ENCODE measurements around the gene GPR156. TPM values are rescaled to one million over a fixed set of nuclear protein-coding genes. Genes with fewer than 3 reads are reported as not detected.
"Not testable (repeated sequence)": the region's sequence is repeated elsewhere in the genome, so short reads cannot be mapped to it uniquely, and the experiment has no call there.

Gene GPR156
- total RNA-seq, 1 experiment from 2014 or later = not detected

GRCh38 chr3:120162400-120162799 is 122.6 kb downstream of the GPR156 start:
- Histone ChIP-seq H3K27ac (ENCODE audit: low read length) (no peak overlapping the region), H3K4me2 (ENCODE audit: low read depth, low read length, poor library complexity, severe bottlenecking) (peak overlapping the region; percentile 14), H3K4me1 (ENCODE audit: low read length) (peaks cover 14% of the 10 kb centered on the region), H3K79me2 (ENCODE audit: low read length) (no peaks in the 10 kb centered on the region), H3K9me3 (ENCODE audit: low read length) (no peaks in the 10 kb centered on the region), H3K4me3 (ENCODE audit: low read length) (no peak overlapping the region), H4K20me1 (ENCODE audit: insufficient read depth, low read depth, low read length) (no peaks in the 10 kb centered on the region), H3K9ac (ENCODE audit: low read length) (no peak overlapping the region), H2AFZ (ENCODE audit: low read length) (no peak overlapping the region), H3K36me3 (ENCODE audit: insufficient read depth, low read length) (no peaks in the 10 kb centered on the region), H3K27me3 (ENCODE audit: low read length) (no peaks in the 10 kb centered on the region), H3K9me2 (replicated peaks; ENCODE audit: insufficient read depth, low read length) (no peaks in the 10 kb centered on the region)
- no peak for DNase-seq

GRCh38 chr3:120161902-120162301 is 123.1 kb downstream of the GPR156 start:
- no peaks in the 10 kb centered on the region for H3K27me3 ChIP-seq (ENCODE audit: low read length)
- H3K79me2 ChIP-seq (ENCODE audit: low read length) = no peaks in the 10 kb centered on the region
- H2AFZ ChIP-seq (ENCODE audit: low read length) = no peak overlapping the region; the same call in 1 of the 2 replicates
- no peaks in the 10 kb centered on the region for H3K9me2 ChIP-seq (replicated peaks; ENCODE audit: insufficient read depth, low read length)
- peaks cover 14% of the 10 kb centered on the region for H3K4me1 ChIP-seq (ENCODE audit: low read length)
- no peaks in the 10 kb centered on the region for H3K36me3 ChIP-seq (ENCODE audit: insufficient read depth, low read length)
- H3K9ac ChIP-seq (ENCODE audit: low read length) = no peak overlapping the region
- no peaks in the 10 kb centered on the region for H3K9me3 ChIP-seq (ENCODE audit: low read length)
- no peaks in the 10 kb centered on the region for H4K20me1 ChIP-seq (ENCODE audit: insufficient read depth, low read depth, low read length)
- peak overlapping the region; percentile 14 for H3K4me2 ChIP-seq (ENCODE audit: low read depth, low read length, poor library complexity, severe bottlenecking)
- peak overlapping the region; percentile 17; the same call in 1 of the 2 replicates for H3K27ac ChIP-seq (ENCODE audit: low read length)
- DNase-seq = peak; percentile 70
- H3K4me3 ChIP-seq (ENCODE audit: low read length) = no peak overlapping the region

GRCh38 chr3:120160050-120160449 is 125.0 kb downstream of the GPR156 start:
- no peak overlapping the region for H3K9ac ChIP-seq (ENCODE audit: low read length)
- no peaks in the 10 kb centered on the region for H4K20me1 ChIP-seq (ENCODE audit: insufficient read depth, low read depth, low read length)
- no peak overlapping the region for H3K27ac ChIP-seq (ENCODE audit: low read length)
- no peaks in the 10 kb centered on the region for H3K27me3 ChIP-seq (ENCODE audit: low read length)
- H3K9me2 ChIP-seq (replicated peaks; ENCODE audit: insufficient read depth, low read length) = no peaks in the 10 kb centered on the region
- no peaks in the 10 kb centered on the region for H3K79me2 ChIP-seq (ENCODE audit: low read length)
- DNase-seq = no peak
- H3K9me3 ChIP-seq (ENCODE audit: low read length) = peaks cover 2% of the 10 kb centered on the region
- no peaks in the 10 kb centered on the region for H3K36me3 ChIP-seq (ENCODE audit: insufficient read depth, low read length)
- no peak overlapping the region for H2AFZ ChIP-seq (ENCODE audit: low read length)
- peaks cover 14% of the 10 kb centered on the region for H3K4me1 ChIP-seq (ENCODE audit: low read length)
- no peak overlapping the region for H3K4me2 ChIP-seq (ENCODE audit: low read depth, low read length, poor library complexity, severe bottlenecking)
- H3K4me3 ChIP-seq (ENCODE audit: low read length) = no peak overlapping the region

GRCh38 chr3:120157681-120158080 is 127.3 kb downstream of the GPR156 start:
- Histone ChIP-seq H3K4me1 (ENCODE audit: low read length) (peaks cover 14% of the 10 kb centered on the region), H3K79me2 (ENCODE audit: low read length) (no peaks in the 10 kb centered on the region), H3K9me3 (ENCODE audit: low read length) (peaks cover 6% of the 10 kb centered on the region), H3K4me2 (ENCODE audit: low read depth, low read length, poor library complexity, severe bottlenecking) (no peak overlapping the region), H3K36me3 (ENCODE audit: insufficient read depth, low read length) (no peaks in the 10 kb centered on the region), H3K27ac (ENCODE audit: low read length) (no peak overlapping the region), H3K9ac (ENCODE audit: low read length) (no peak overlapping the region), H3K27me3 (ENCODE audit: low read length) (no peaks in the 10 kb centered on the region), H4K20me1 (ENCODE audit: insufficient read depth, low read depth, low read length) (no peaks in the 10 kb centered on the region), H3K4me3 (ENCODE audit: low read length) (no peak overlapping the region), H3K9me2 (replicated peaks; ENCODE audit: insufficient read depth, low read length) (no peaks in the 10 kb centered on the region), H2AFZ (ENCODE audit: low read length) (no peak overlapping the region)
- no peak for DNase-seq

GRCh38 chr3:120157113-120157512 is 127.9 kb downstream of the GPR156 start:
- Histone ChIP-seq H3K27me3 (ENCODE audit: low read length) (no peaks in the 10 kb centered on the region), H3K9ac (ENCODE audit: low read length) (no peak overlapping the region), H3K79me2 (ENCODE audit: low read length) (no peaks in the 10 kb centered on the region), H2AFZ (ENCODE audit: low read length) (no peak overlapping the region), H3K4me3 (ENCODE audit: low read length) (no peak overlapping the region), H3K36me3 (ENCODE audit: insufficient read depth, low read length) (no peaks in the 10 kb centered on the region), H3K4me2 (ENCODE audit: low read depth, low read length, poor library complexity, severe bottlenecking) (no peak overlapping the region), H3K9me3 (ENCODE audit: low read length) (peaks cover 6% of the 10 kb centered on the region), H3K9me2 (replicated peaks; ENCODE audit: insufficient read depth, low read length) (no peaks in the 10 kb centered on the region), H4K20me1 (ENCODE audit: insufficient read depth, low read depth, low read length) (no peaks in the 10 kb centered on the region), H3K27ac (ENCODE audit: low read length) (no peak overlapping the region), H3K4me1 (ENCODE audit: low read length) (peaks cover 8% of the 10 kb centered on the region)
- no peak for DNase-seq

GRCh38 chr3:120156699-120157098 is 128.3 kb downstream of the GPR156 start:
- no peaks in the 10 kb centered on the region for H3K36me3 ChIP-seq (ENCODE audit: insufficient read depth, low read length)
- no peak overlapping the region for H3K4me2 ChIP-seq (ENCODE audit: low read depth, low read length, poor library complexity, severe bottlenecking)
- no peak overlapping the region for H2AFZ ChIP-seq (ENCODE audit: low read length)
- H3K4me1 ChIP-seq (ENCODE audit: low read length) = peaks cover 4% of the 10 kb centered on the region
- H3K4me3 ChIP-seq (ENCODE audit: low read length) = no peak overlapping the region
- no peak overlapping the region for H3K27ac ChIP-seq (ENCODE audit: low read length)
- no peaks in the 10 kb centered on the region for H4K20me1 ChIP-seq (ENCODE audit: insufficient read depth, low read depth, low read length)
- H3K9me3 ChIP-seq (ENCODE audit: low read length) = peaks cover 6% of the 10 kb centered on the region
- no peaks in the 10 kb centered on the region for H3K27me3 ChIP-seq (ENCODE audit: low read length)
- DNase-seq = no peak
- H3K9me2 ChIP-seq (replicated peaks; ENCODE audit: insufficient read depth, low read length) = no peaks in the 10 kb centered on the region
- H3K79me2 ChIP-seq (ENCODE audit: low read length) = no peaks in the 10 kb centered on the region
- H3K9ac ChIP-seq (ENCODE audit: low read length) = no peak overlapping the region

- not testable (repeated sequence) for H3K4me3 ChIP-seq (ENCODE audit: low read length); H3K27me3 ChIP-seq (ENCODE audit: low read length); H2AFZ ChIP-seq (ENCODE audit: low read length); DNase-seq; H3K9ac ChIP-seq (ENCODE audit: low read length); H3K27ac ChIP-seq (ENCODE audit: low read length); H3K9me3 ChIP-seq (ENCODE audit: low read length); H3K4me1 ChIP-seq (ENCODE audit: low read length); H3K9me2 ChIP-seq (replicated peaks; ENCODE audit: insufficient read depth, low read length); H3K4me2 ChIP-seq (ENCODE audit: low read depth, low read length, poor library complexity, severe bottlenecking); H4K20me1 ChIP-seq (ENCODE audit: insufficient read depth, low read depth, low read length); H3K79me2 ChIP-seq (ENCODE audit: low read length); H3K36me3 ChIP-seq (ENCODE audit: insufficient read depth, low read length)
These were observed 129.3 kb downstream of the GPR156 start for GRCh38 chr3:120155694-120156093.

GRCh38 chr3:120155108-120155507 is 129.9 kb downstream of the GPR156 start:
- H3K9me3 ChIP-seq (ENCODE audit: low read length) = peaks cover 6% of the 10 kb centered on the region
- no peaks in the 10 kb centered on the region for H3K9me2 ChIP-seq (replicated peaks; ENCODE audit: insufficient read depth, low read length)
- no peaks in the 10 kb centered on the region for H3K4me1 ChIP-seq (ENCODE audit: low read length)
- H3K36me3 ChIP-seq (ENCODE audit: insufficient read depth, low read length) = no peaks in the 10 kb centered on the region
- no peaks in the 10 kb centered on the region for H4K20me1 ChIP-seq (ENCODE audit: insufficient read depth, low read depth, low read length)
- no peak overlapping the region for H3K9ac ChIP-seq (ENCODE audit: low read length)
- H2AFZ ChIP-seq (ENCODE audit: low read length) = no peak overlapping the region
- no peaks in the 10 kb centered on the region for H3K79me2 ChIP-seq (ENCODE audit: low read length)
- H3K4me3 ChIP-seq (ENCODE audit: low read length) = no peak overlapping the region
- H3K4me2 ChIP-seq (ENCODE audit: low read depth, low read length, poor library complexity, severe bottlenecking) = no peak overlapping the region
- H3K27me3 ChIP-seq (ENCODE audit: low read length) = no peaks in the 10 kb centered on the region
- no peak for DNase-seq
- H3K27ac ChIP-seq (ENCODE audit: low read length) = no peak overlapping the region

- Histone ChIP-seq H3K36me3 (ENCODE audit: insufficient read depth, low read length) (no peaks in the 10 kb centered on the region), H4K20me1 (ENCODE audit: insufficient read depth, low read depth, low read length) (no peaks in the 10 kb centered on the region), H3K27me3 (ENCODE audit: low read length) (no peaks in the 10 kb centered on the region), H3K4me1 (ENCODE audit: low read length) (peaks cover 7% of the 10 kb centered on the region), H3K27ac (ENCODE audit: low read length) (no peak overlapping the region), H3K79me2 (ENCODE audit: low read length) (no peaks in the 10 kb centered on the region), H2AFZ (ENCODE audit: low read length) (no peak overlapping the region), H3K9ac (ENCODE audit: low read length) (no peak overlapping the region), H3K9me3 (ENCODE audit: low read length) (peaks cover 6% of the 10 kb centered on the region), H3K4me3 (ENCODE audit: low read length) (no peak overlapping the region), H3K9me2 (replicated peaks; ENCODE audit: insufficient read depth, low read length) (no peaks in the 10 kb centered on the region), H3K4me2 (ENCODE audit: low read depth, low read length, poor library complexity, severe bottlenecking) (no peak overlapping the region)
- DNase-seq = no peak
These were observed 131.7 kb downstream of the GPR156 start for GRCh38 chr3:120153294-120153693.
